ENCODE data around the gene EDRF1.

EDRF1 gene

DNA sequence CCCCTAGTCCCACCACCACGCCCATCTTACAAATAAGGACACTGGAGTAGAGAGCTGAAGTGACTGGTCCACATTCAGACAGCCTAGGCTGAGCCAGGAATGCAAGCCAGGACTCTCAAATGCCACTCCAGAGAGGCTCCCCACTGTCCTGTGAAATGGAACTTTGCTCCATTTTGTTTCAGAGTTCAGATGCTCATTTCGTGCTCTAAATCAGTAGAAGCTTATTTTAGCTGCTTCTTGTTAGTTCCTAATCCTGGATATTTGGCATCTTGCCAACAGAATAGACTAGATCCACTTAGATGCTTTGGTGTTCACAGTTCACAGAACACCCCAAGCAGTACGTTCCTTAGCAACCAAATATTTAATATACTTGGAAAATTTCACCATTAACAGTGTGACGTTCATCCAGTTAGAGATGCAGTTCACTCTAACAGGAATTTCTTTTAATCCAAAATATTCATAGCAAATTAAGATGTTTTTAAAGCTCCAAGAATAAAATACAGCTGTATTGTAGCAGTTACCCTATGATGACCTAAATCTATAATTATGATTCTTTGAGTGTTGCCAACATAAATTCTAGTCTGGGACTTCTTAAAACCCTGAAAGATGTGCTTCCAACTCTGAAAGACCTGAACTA is 48.8 kb downstream of the EDRF1 start:
- no peak for DNase-seq

DNA sequence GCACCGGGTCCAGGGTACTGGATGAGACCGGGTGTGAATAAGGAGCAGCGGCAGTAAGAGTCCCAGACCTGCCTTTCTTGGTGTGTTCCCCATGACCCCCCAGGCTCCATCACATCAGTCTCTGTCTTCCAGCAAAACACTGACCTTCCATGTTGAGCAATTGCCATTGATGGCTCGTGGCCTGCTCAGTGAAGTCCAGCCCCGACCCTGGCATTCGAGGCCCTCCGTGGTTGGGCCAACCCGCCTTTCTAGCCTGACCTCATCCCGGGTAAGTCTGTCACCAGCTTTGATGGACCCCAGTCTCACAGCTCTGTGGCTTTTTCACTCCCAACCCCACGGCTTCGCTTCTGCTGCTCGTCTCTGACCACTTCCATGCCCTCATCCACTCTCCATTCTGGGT is 49.7 kb downstream of the EDRF1 start:
- DNase-seq: no peak

DNA sequence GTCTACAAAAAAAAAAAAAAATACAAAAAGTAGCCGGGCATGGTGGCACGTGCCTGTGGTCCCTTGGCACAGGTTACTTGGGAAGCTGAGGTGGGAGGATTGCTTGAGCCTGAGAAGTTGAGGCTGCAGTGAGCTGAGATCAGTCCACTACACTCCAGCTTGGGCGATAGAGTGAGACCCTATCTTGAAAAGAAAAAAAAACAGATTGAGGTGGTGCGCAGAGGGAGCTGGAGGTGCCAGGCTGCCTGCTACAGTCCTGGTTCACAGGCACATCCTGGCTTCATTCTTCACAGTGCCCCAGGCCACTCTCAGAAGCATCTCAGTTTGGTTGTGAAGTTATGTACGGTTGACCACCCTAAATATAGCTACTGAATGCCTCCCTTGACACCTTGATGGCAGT is 51.3 kb downstream of the EDRF1 start:
- no peak for DNase-seq

DNA sequence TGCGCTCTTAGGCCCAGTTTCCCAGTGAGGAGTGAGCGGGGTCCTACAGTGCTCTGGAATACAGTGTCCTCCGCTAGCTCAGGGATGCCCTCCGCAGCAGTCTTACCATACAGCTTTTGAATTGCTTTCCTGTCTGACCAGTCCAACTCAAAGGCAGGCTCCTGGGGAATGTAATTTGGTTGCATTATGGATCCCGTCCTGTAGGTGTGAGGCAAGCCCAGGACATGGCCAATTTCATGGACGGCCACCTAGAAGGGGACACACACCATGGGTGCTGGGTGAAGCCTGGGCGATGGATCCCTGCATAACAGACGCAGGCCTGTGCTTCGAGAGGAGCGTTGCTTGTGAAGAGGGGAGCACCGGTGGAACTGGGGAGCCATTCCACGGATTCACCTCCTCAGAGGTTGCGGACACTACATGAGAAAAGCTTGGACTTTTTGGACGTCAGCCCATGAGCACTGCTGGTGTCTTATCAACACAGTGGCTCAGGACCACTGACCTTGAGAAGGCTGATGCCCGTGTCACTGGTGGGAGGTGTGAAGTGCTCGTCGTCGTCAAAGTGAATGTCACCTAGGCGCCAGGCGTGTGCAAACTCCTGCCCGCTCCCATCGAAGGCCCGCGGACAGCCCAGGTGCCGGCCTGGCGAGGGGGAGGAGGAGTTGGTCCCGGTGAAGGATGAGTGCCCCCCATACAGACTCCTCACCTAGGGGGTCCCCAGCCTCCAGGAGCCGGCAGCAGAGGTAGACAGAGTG is 52.8 kb downstream of the EDRF1 start:
- DNase-seq: no peak

DNA sequence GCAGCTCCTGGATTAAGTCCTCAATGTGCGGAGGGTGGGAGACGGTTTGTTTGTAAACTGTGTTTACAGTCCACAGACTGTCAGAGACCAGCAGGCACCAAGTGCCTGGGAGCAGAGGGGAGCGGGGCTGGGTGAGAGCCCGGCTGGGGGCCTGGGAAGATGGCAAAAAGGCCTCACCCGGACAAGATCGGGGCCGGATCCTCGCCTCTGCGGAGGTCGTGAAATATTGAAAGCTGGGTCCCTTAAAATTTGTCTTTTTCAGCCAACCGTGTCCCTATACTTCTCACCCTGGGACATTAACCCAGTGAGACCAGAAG is 53.3 kb downstream of the EDRF1 start:
- DNase-seq: no peak

DNA sequence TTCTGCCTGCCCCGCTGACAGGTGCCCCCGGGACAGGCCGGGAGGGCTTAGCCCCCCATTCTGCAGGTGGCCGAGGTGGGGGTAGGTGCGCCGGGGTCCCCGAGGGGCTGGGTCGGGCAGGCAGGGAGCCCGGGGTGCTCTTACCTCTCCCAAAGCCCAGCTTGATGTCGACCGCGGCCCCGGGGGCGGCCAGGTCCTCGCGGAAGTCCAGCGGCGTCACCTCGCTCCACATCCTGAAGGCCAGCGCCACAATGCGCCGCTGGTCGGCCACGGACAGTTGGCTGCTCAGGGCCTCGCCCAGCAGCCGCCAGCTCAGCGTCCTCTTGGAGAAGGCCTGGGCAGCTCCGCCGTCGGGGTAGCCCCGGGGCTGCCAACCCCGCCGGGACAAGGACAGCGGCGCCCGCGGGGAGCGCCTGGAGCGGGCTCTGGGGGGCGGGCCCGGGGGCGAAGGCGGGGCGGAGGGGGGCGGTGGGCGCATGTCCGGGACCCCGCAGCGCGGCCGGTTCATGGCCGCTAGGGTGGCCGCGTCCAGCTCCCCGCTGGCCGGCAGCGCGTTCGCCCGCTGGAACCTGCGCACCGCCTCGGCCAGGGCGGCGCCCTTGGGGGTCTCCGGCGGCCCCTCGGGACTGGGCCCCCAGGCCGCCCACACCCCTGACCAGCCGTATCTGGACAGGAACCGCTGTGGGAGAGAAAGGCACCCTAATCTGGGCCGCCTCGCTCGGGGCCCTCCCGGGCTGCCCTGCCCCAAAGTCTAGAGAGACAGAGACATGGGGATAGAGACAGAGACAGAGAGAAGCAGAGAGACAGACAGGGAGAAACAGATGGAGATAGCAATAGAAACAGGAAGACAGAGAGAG is 54.4 kb downstream of the EDRF1 start:
- no peak for DNase-seq

DNA sequence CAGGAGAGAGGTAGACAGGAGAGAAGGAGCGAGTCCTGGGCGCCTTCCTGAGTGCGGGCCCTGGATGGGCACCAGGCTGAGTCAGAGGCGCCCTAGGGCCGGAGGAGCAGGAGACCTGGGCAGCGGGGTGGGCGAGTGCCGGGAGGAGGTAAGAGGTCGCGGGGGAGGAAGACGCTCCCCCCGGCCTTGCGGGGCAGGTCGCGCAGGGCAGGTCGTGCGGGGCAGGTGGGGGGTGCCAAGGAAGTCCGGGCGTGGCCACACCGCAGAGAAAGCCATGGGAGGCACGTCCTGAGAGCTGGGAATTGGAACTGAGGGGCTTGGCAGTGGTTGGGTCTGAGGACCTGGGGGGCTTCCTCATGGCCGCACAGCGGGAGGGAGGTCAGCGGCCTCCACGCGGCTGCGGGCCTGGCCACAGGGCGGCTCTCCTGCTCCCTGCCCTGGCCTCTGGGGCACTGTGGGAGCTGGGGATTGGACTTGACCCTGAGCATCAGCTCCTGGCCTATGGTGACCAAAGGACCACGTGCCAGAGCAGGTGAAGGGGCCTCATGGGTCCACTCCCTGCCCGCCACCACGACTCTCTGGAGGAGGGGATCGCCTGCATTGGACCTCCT is 55.2 kb downstream of the EDRF1 start:
- DNase-seq: no peak

DNA sequence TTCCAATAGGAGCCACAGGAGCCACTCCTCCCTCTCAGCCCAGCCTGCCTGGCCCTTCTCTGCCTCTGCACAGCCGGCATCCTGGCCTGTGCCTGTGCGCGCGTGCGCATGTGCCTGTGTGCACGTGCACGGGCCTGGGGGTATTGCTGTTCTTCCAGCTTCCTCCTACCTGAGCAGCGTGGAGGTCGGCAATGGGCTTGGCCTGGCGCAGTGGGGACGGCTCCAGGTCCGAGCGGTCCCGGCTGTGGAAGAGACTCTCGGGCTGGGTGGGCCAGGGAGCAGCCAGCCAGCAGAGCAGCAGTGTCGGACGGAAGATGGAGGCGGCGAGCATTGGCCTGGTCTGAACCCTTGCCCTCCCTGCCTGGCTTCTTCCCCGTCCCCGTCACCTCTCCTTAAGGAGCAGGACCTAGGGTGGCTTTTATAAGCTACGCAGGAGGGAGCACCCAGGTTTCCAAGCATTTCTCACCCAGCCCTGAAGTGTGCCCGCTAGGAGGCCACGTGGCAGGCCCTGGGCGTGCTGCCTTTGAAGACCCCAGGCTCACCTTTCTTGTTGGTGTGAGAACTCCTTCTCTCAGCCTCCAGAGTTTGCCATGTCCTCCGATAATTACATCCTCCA is 56.1 kb downstream of the EDRF1 start, which contains the start of gene MMP21:
TSS of gene MMP21 (minus strand) at position 331 of the 616 bp plus-strand sequence. CDS start at position 331, 0 bp downstream.
- DNase-seq: no peak

DNA sequence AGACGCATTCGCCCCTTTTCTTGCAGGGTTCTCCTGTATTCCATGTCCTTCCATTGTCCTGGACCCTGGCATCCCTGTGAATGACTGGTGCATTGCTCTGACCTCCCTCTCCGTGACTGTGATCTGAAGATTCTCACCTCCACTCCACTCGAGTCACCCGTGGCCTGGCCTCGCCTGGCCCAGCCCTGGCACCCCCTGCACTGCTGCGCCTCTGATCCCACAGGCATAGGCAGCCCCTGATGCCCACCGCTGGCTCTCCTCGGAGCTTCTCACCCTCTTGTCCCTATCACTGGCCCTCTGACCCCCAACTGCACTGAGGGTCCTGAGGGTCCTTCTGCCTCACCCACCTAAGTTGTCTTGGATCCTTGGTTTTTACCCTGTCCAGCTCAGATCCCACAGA is 58.3 kb downstream of the EDRF1 start:
- no peak for DNase-seq

DNA sequence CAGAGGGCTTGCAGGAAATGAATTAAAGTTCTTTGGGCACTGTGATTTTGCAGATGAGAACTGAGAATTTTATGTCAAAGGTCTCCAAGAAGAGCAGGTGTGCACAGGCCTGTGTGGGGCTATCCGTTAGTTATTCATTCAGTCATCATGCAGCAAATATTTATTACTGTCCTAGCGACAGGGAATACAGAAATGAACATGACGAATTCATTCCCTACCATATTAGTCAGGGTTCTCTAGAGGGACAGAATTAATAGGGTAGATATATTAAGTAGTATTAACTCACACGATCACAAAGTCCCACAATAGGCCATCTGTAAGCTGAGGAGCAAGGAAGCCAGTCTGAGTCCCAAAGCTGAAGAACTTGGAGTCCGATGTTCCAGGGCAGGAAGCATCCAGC is 59.0 kb downstream of the EDRF1 start:
- no peak for DNase-seq

DNA sequence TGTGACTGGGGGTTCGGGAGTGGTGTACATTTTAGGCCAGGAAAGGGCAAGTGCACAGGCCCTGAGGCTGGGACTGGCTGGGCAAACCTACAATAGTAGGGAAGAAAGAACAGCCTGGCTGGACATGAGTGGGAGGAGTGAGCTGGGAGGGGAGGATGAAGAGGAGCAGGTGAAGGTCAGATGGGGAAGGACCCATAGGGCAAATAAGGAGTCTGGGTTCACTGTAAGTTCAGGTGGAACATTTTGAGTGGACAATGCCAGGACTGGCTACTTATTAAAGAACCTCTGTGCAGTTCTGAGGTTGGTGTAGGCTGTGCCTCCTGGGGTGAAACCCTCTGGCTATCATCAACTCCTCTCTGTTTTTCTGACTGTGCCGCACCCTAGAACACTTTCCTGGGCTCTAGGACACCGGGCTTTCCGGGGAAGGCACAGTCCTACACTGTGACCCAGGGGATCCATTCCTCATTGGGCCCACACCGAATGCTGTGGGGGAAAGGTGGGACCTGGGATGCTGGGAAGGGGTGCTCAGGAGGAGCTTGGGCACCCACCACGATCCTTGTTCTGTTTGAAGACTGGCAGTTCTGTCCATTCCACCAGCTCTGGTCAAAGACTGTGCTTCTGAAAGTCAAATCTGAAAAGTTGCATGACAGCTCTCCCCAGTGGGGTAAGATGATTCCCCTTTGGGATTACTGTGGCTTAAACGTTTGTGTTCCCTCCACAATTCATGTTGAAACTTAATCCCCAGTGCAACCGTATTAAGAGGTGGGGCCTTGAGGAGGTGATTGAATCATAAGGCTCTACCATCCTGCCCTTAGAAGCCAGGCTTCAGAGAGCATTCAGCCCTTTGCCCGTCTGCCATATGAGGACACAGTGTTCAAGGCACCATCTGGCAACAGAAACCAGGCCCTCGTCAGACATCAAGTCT is 60.2 kb downstream of the EDRF1 start:
- DNase-seq: no peak

DNA sequence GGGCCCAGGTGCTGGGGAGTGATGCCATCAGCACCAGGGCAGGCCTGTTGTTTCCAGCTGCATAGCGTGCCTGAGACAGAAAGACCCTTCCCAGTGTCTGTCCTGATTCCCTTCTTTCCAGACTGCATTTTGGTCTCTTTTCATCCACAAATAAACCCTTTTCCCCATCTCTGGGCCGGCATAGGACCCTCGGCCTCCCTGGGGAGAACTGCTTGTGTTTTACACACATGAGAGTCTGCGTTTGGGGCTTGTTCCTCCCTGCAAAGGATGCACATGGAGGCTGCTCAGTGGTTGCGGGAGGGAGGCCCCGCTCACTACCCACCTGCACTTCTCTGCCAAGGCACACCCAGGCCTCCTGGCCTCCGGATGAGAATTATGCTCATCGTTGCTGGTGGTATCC is 61.9 kb downstream of the EDRF1 start:
- DNase-seq: no peak

DNA sequence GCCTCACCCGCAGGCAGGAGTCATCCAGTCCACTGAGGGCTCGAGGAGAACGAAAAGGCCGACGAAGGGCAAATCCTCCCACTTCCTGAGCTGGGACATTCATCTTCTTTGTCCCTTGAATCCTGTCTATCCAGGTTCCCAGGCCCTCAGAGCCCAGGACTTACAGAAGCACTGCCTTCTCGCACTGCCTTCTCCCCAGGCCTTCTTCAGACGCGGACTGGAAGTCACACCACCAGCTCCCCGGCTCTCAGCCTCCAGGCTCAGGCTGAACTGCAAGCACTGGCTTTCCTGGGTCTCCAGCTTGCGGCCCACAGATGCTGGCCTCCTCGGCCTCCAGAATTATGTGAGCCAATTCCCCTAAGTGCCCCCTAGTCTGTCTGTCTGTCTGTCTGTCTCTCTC is 62.5 kb downstream of the EDRF1 start:
- no peak for DNase-seq

DNA sequence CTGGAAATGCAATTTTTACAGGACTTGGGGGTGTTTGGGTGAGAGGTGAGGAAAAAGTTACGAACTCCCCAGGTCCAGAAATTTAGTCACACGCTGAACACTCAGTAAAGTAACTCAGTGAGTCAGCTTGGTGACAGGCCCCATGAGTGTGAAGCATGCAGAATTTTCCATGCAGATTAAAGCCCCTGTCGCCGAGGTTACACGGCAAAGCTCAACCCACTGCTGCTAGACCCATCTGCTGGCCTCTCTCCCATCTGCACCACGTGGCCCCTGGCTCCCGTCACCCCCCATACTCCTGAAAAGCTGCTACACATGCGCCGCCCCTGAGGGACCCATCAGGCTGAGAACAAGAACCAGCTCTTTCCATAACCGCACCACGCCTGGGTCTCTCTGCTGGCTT is 63.1 kb downstream of the EDRF1 start:
- no peak for DNase-seq

DNA sequence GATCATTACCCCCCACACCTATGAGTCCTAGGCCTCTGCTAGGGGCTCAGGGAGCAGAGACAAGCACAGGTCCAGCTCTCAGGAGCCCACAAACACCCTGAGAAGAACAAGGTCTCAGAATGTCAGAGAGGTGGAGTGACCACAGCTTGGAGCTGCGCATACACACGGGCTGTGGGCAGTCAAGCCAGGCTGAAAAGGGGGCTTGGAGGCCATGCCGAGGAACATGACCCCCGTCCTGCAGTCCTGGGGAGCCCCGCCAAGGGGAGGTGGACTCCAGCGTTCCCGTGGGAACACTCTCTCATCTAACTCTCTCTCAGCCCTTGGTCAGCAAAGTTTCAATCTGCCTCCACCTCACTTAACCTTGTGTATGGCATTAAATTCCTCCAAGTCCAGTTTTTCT is 63.9 kb downstream of the EDRF1 start:
- no peak for DNase-seq

DNA sequence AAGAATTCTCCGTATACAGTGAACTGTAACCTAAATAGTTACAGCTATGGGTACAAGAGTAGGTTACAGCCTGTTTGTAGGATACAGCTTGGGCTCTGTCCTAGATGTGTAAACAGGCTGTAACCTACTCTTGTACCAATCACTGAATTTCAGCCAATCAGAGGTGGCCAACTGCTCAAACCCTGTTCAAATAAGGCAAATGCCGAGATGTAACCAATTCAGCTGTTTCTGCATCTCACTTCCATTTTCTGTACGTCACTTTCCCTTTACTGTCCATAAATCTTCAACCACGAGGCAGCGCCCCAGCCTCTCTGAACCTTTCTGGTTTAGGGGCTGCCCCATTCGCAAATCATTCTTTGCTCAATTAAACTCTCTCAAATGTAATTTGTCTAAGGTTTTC is 64.4 kb downstream of the EDRF1 start:
- DNase-seq: no peak

DNA sequence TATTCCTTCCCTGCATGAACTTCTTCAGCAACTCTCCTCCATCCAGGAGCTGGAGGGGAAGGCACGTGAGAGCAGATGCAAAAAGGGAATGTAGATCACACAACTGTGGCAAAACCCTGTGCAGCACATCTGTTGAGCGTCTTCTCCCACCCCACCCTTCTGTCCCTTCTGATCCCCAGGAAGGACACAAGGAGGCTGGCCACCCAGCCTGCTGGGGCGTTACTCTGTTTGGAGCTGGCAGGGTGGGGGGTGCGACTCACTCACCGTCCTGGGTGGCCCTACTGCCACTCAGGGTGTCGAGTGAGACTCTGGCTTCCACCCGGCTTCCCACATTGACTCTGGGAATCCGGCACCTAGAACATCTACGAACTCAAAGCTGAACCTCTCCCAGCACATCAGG is 66.3 kb downstream of the EDRF1 start:
- no peak for DNase-seq

DNA sequence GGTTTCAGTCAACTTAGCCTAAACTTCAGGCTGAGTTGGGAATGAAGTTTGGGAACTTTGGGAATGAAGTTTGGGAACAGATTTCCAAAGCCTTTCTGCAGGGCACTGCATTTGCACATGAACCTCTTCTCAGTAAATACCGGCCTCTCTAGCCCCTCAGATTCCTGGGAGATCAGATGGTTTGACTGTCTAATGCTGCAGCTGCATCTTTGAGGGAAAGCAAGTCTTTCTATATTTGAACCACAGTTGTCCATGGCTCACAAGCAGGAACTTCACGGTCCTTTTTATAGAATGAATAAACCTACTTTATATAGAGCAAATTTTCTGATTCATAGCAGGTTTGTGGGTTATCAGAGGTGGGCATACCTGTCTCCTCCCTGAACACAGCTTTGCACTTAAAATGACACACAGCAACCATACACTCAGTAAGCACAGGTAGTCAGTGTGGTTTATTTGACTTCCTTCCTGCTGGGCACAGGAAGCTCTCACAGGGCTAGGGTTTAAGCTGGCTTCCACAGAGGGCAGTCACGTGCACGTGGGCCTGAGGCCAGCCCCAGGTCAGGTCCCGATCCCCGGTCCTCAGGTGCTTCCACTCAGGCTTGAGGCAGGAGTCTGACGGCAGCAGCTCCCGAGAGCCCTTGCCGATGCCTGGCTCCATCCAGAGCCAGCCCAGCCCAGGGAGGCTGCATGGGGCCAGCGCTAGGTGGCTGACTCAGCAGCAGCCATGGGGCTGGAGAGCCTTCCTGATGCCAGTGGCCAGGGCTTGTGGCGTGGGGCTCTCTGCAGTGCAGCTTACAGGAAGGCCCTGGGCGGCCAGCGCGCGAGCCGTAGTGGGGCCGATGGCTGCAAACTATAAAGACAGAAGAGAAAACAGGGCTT is 68.9 kb downstream of the EDRF1 start:
- no peak for DNase-seq

DNA sequence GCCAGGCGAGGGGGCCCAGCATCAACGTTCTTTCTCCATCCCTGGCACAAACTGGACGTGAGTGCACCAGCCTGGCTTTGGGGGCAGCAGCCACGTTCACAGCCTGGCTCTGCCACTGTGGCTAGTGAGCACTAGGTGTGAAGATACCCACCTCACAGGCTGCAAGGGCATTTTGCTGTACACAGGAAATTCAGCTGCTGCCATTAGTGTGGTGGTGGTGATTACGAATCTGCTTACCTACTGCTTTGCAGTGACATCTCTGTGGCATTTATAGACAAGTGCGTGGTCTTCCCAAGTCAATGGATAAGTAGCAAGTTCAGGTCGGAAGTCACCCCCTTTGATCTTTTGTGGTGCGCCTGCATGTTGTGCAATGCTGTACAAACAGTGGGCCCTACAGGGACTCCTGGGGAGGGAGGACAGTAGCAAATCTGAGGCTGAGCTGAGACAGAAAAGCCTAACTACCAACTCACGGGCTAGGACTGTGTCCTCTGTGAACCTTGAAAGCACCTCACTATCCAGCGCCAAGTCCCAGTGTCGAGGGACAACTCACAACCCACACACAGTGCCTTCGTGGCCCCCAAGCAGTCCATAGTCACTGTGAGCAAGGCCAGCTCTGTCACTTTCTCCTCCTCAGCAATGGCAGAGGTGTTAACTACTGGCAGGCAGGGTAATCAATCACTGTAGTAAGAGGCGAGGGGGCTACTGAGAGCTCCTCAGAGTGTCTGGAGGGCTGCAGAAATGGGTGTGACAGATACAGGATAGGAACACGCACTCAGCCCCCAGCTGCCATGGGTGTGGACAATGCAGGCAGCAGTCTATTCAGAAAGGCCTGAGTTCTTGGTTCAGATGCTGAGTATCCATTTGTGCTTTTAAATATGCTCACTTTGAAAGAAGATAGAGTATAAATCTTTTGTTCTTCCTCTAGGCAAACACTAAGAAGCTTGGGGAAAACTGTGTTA is 73.1 kb downstream of the EDRF1 start:
- DNase-seq: no peak

DNA sequence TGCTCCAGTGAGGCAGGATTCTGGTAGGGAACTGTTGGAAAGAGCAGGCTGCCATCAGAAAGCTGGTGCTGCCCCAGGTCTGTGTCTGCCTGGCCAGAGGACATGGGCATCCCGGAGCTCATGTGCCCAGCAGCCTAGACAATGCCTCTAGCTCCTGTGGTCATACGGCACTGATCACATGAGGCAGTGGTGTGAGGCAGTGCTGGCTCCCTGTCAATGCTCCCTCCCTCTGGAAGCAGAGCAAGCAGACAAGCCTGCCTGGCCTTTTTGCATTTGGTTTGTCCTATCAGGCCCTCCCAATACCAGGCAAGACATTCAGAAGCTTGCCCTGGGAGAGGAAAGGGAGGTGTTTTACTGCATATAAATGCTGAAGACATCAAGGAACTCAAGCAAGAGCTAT is 75.6 kb downstream of the EDRF1 start:
- DNase-seq: no peak

All from activated T-cell treated with anti-CD3 and anti-CD28 coated beads, Interleukin-2, amount 50 U/mL, for 1 hour (primary cell).